Loucy (cell line): Measurements from ENCODE around the gene MOCS3.

Experiments used
- H2AFZ ChIP-seq: fragments of 200-600 bp; sonication (generic); 2 replicates; pipeline ENCODE4 v1.6.0; 2016; ENCODE audit warnings: antibody characterized with exemption, mild to moderate bottlenecking, low read length, moderate library complexity
- H3F3A ChIP-seq: fragments of 200-600 bp; 2 replicates; pipeline ENCODE4 v1.6.0; 2016; ENCODE audit warnings: antibody characterized with exemption, low read depth, mild to moderate bottlenecking
- H3K27me3 ChIP-seq: fragments of 200-600 bp; sonication (generic); 2 replicates; pipeline ENCODE4 v1.6.1; 2014; ENCODE audit warnings: low read length, mild to moderate bottlenecking; ENCODE audit not compliant: insufficient read depth, poor library complexity, severe bottlenecking
- H3K36me3 ChIP-seq: fragments of 200-600 bp; sonication (generic); 2 replicates; pipeline ENCODE4 v1.6.1; 2016; ENCODE audit warnings: low read length; ENCODE audit not compliant: insufficient read depth
- H3K4me1 ChIP-seq: fragments of 200-600 bp; sonication (generic); 2 replicates; pipeline ENCODE4 v1.5.1; 2014; ENCODE audit warnings: low read length, mild to moderate bottlenecking; ENCODE audit not compliant: insufficient read depth, poor library complexity, severe bottlenecking
- H3K4me2 ChIP-seq: fragments of 200-600 bp; sonication (generic); 2 replicates; pipeline ENCODE4 v1.6.0; 2014; ENCODE audit warnings: antibody characterized with exemption, low read length, low read depth, mild to moderate bottlenecking; ENCODE audit not compliant: poor library complexity, severe bottlenecking
- H3K4me3 ChIP-seq: fragments of 200-600 bp; sonication (generic); 2 replicates; pipeline ENCODE4 v1.5.1; 2014; ENCODE audit warnings: low read length, mild to moderate bottlenecking, mixed read lengths; ENCODE audit not compliant: poor library complexity, severe bottlenecking
- H3K79me2 ChIP-seq: fragments of 200-600 bp; sonication (generic); 2 replicates; pipeline ENCODE4 v1.6.1; 2014; ENCODE audit warnings: low read length; ENCODE audit not compliant: insufficient read depth
- H3K9ac ChIP-seq: fragments of 200-600 bp; sonication (generic); 2 replicates; pipeline ENCODE4 v1.6.0; 2014; ENCODE audit warnings: mild to moderate bottlenecking, low read depth, low read length, moderate library complexity; ENCODE audit not compliant: poor library complexity, severe bottlenecking
- H3K9me2 ChIP-seq: fragments of 200-600 bp; sonication (generic); replicated peaks from 2 replicates; pipeline ENCODE4 v1.6.1; 2016; ENCODE audit warnings: low read depth, low read length, mixed read lengths
- H3K9me3 ChIP-seq: fragments of 200-600 bp; sonication (generic); 2 replicates; pipeline ENCODE4 v1.6.1; 2014; ENCODE audit warnings: mild to moderate bottlenecking, antibody characterized with exemption, low read length, low read depth; ENCODE audit not compliant: insufficient read depth
- H4K20me1 ChIP-seq: fragments of 200-600 bp; sonication (generic); 2 replicates; pipeline ENCODE4 v1.6.0; 2014; ENCODE audit warnings: antibody characterized with exemption, low read length, mild to moderate bottlenecking; ENCODE audit not compliant: insufficient read depth, poor library complexity, severe bottlenecking
- CTCF ChIP-seq: fragments of 200-600 bp; sonication (generic); conservative IDR thresholded peaks from 2 replicates; pipeline ENCODE4 v1.5.1; 2014; ENCODE audit warnings: mild to moderate bottlenecking, antibody characterized with exemption, low read length
- EZH2phosphoT487 ChIP-seq: fragments of 200-600 bp; IDR thresholded peaks from 2 replicates; pipeline ENCODE4 v1.6.1; 2018; ENCODE audit warnings: antibody characterized with exemption, mild to moderate bottlenecking, moderate library complexity, borderline replicate concordance

The MOCS3 gene

DNA sequence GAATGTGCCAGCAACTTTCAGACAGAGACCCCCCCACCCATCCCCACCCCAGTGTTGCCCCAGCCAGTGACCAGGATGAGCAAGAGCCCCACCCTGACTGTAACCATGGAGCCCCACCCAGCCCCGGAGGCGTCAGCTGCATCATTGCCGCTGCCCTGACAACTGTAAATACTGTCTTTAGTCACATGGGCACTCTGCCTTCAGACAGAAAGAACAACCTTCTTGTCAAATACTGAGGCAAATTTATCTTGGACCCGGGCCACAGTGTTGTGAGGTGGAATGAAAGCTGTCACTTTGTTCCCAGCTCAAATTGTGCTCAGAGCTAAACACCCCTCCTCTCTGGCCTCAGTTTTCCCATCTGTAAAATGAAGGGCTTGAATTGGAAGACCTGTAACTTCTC lies 23.7 kb downstream of the MOCS3 start:
- no peak overlapping the region for H3K4me2 ChIP-seq
- H3K36me3 ChIP-seq, result no peaks in the 10 kb centered on the region
- TF ChIP-seq CTCF (no peak), EZH2phosphoT487 (no peak)
- no peaks in the 10 kb centered on the region for H3F3A ChIP-seq
- no peaks in the 10 kb centered on the region for H3K27me3 ChIP-seq
- H3K9me3 ChIP-seq, result no peaks in the 10 kb centered on the region
- H4K20me1 ChIP-seq, result no peaks in the 10 kb centered on the region
- no peak overlapping the region for H2AFZ ChIP-seq
- H3K9me2 ChIP-seq, result no peaks in the 10 kb centered on the region
- no peaks in the 10 kb centered on the region for H3K79me2 ChIP-seq
- no peak overlapping the region for H3K9ac ChIP-seq
- no peak overlapping the region for H3K4me3 ChIP-seq
- H3K4me1 ChIP-seq, result no peaks in the 10 kb centered on the region

DNA sequence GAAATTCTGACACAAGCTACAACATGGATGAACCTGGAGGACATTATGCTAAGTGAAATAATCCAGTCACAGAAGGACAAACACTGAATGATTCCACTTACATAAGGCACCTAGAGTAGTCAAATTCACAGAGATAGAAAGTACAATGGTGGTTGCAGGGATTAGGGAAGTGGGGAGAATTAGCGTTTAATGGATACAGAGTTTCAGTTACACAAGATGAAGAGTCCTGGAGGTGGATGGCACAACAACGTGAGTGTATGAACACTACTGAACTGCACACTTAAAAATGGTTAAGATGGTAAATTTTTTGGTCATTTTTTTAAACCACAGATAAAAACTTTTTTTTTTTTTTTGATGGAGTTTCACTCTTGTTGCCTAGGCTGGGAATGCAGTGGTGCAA lies 24.7 kb downstream of the MOCS3 start:
- Histone ChIP-seq H3K9me3 (no peaks in the 10 kb centered on the region), H4K20me1 (no peaks in the 10 kb centered on the region), H2AFZ (no peak overlapping the region), H3K79me2 (no peaks in the 10 kb centered on the region), H3K27me3 (no peaks in the 10 kb centered on the region), H3K4me1 (no peaks in the 10 kb centered on the region), H3K9ac (no peak overlapping the region), H3K4me2 (no peak overlapping the region), H3K4me3 (no peak overlapping the region), H3F3A (no peaks in the 10 kb centered on the region), H3K9me2 (no peaks in the 10 kb centered on the region), H3K36me3 (no peaks in the 10 kb centered on the region)
- no peak for TF ChIP-seq EZH2phosphoT487
- TF ChIP-seq CTCF, result no peak

GRCh38 chr20:50987493-50988210 lies 29.0 kb downstream of the MOCS3 start:
- H3K9ac ChIP-seq, result no peak overlapping the region
- H3K4me3 ChIP-seq, result no peak overlapping the region
- no peaks in the 10 kb centered on the region for H3K36me3 ChIP-seq
- TF ChIP-seq CTCF (peak; percentile 82), EZH2phosphoT487 (no peak)
- H3F3A ChIP-seq, result no peaks in the 10 kb centered on the region
- no peak overlapping the region for H3K4me2 ChIP-seq
- H3K4me1 ChIP-seq, result no peaks in the 10 kb centered on the region
- H2AFZ ChIP-seq, result peak overlapping the region; percentile 71
- no peaks in the 10 kb centered on the region for H3K27me3 ChIP-seq
- H4K20me1 ChIP-seq, result no peaks in the 10 kb centered on the region
- no peaks in the 10 kb centered on the region for H3K9me2 ChIP-seq
- no peaks in the 10 kb centered on the region for H3K9me3 ChIP-seq
- H3K79me2 ChIP-seq, result no peaks in the 10 kb centered on the region
